ENCODE measurements around the gene NUP205. TPM values are rescaled to one million over a fixed set of nuclear protein-coding genes. Genes with fewer than 3 reads are reported as not detected.

Gene NUP205
- total RNA-seq, 2 experiments from 2014 or later, result 50.6 to 54.7 TPM

GRCh38 chr7:135602304-135602703 lies 44.6 kb downstream of the NUP205 start:
- Mint-ChIP-seq H3K27ac (no peak overlapping the region), H3K9me3 (no peaks in the 10 kb centered on the region)
- POLR2A ChIA-PET, result no interaction called here

GRCh38 chr7:135616136-135616535 lies 58.4 kb downstream of the NUP205 start:
- no peak overlapping the region for H3K27ac ChIP-seq (ENCODE audit: low read depth in 1 of 2, low read length in 2 of 2)
- H3K4me3 ChIP-seq (ENCODE audit: low read length), result no peak overlapping the region
- intact Hi-C loops (cut with DNase I, micrococcal nuclease), result loop anchor here in 1 of 2 experiments (5.0 kb wide), 1 partner anchor 34 kb away; no protein-coding TSS in a partner anchor
- H3K9me3 Mint-ChIP-seq, result no peaks in the 10 kb centered on the region
- peaks cover 49% of the 10 kb centered on the region for H3K36me3 ChIP-seq (ENCODE audit: insufficient read depth, low read length)
- H3K4me3 Mint-ChIP-seq, result no peak overlapping the region
- H3K27me3 Mint-ChIP-seq, result no peaks in the 10 kb centered on the region
- H3K9me3 ChIP-seq (ENCODE audit: control insufficient read depth in 1 of 2, insufficient read depth in 1 of 2, low read length in 2 of 2), result no peaks in the 10 kb centered on the region
- no peaks in the 10 kb centered on the region for H3K4me1 ChIP-seq (ENCODE audit: insufficient read depth, low read length)
- no peak for TF ChIP-seq CTCF (IDR thresholded peaks at IDR 0.05)
- H3K4me1 Mint-ChIP-seq (ENCODE audit: low read depth), result no peaks in the 10 kb centered on the region
- H3K36me3 Mint-ChIP-seq (ENCODE audit: low read depth), result peaks cover 84% of the 10 kb centered on the region
- no peaks in the 10 kb centered on the region for H3K27me3 ChIP-seq (ENCODE audit: control insufficient read depth in 1 of 2, insufficient read depth in 2 of 2, low read length in 2 of 2)
- ChIA-PET CTCF (no interaction called here), POLR2A (no interaction called here)
- no peak for ATAC-seq (ENCODE audit: poor library complexity)
- no peak for DNase-seq
- H3K27ac Mint-ChIP-seq, result no peak overlapping the region

More at GRCh38 chr7:135602304-135602703, 44.6 kb downstream of the NUP205 start:
- H3K36me3 Mint-ChIP-seq (ENCODE audit: low read depth), result peaks cover 93% of the 10 kb centered on the region
- Histone ChIP-seq H3K27ac (ENCODE audit: low read depth in 1 of 2, low read length in 2 of 2) (no peak overlapping the region), H3K36me3 (ENCODE audit: insufficient read depth, low read length) (peaks cover 74% of the 10 kb centered on the region), H3K9me3 (ENCODE audit: control insufficient read depth in 1 of 2, insufficient read depth in 1 of 2, low read length in 2 of 2) (no peaks in the 10 kb centered on the region), H3K4me1 (ENCODE audit: insufficient read depth, low read length) (no peaks in the 10 kb centered on the region), H3K27me3 (ENCODE audit: control insufficient read depth in 1 of 2, insufficient read depth in 2 of 2, low read length in 2 of 2) (no peaks in the 10 kb centered on the region), H3K4me3 (ENCODE audit: low read length) (no peak overlapping the region)
- H3K4me1 Mint-ChIP-seq (ENCODE audit: low read depth), result no peaks in the 10 kb centered on the region
- DNase-seq (no peak), ATAC-seq (ENCODE audit: poor library complexity) (no peak)
- H3K27me3 Mint-ChIP-seq, result no peaks in the 10 kb centered on the region
- intact Hi-C loops (cut with DNase I, micrococcal nuclease), result no loop called here
- no peak overlapping the region for H3K4me3 Mint-ChIP-seq
- no peak for TF ChIP-seq CTCF (IDR thresholded peaks at IDR 0.05)
- CTCF ChIA-PET, result no interaction called here

GRCh38 chr7:135617781-135618180 lies 60.1 kb downstream of the NUP205 start:
- no peak for TF ChIP-seq CTCF (IDR thresholded peaks at IDR 0.05)
- ATAC-seq (ENCODE audit: poor library complexity) (no peak), DNase-seq (no peak)
- Mint-ChIP-seq H3K36me3 (ENCODE audit: low read depth) (peaks cover 76% of the 10 kb centered on the region), H3K4me3 (no peak overlapping the region), H3K9me3 (no peaks in the 10 kb centered on the region), H3K27ac (no peak overlapping the region), H3K4me1 (ENCODE audit: low read depth) (no peaks in the 10 kb centered on the region), H3K27me3 (no peaks in the 10 kb centered on the region)
- Histone ChIP-seq H3K4me3 (ENCODE audit: low read length) (no peak overlapping the region), H3K27ac (ENCODE audit: low read depth in 1 of 2, low read length in 2 of 2) (no peak overlapping the region), H3K4me1 (ENCODE audit: insufficient read depth, low read length) (no peaks in the 10 kb centered on the region), H3K27me3 (ENCODE audit: control insufficient read depth in 1 of 2, insufficient read depth in 2 of 2, low read length in 2 of 2) (no peaks in the 10 kb centered on the region), H3K9me3 (ENCODE audit: control insufficient read depth in 1 of 2, insufficient read depth in 1 of 2, low read length in 2 of 2) (no peaks in the 10 kb centered on the region), H3K36me3 (ENCODE audit: insufficient read depth, low read length) (peaks cover 50% of the 10 kb centered on the region)
- CTCF ChIA-PET, result no interaction called here
- POLR2A ChIA-PET, result no interaction called here
- intact Hi-C loops (cut with DNase I, micrococcal nuclease), result loop anchor here in 1 of 2 experiments (5.0 kb wide), 1 partner anchor 35 kb away; no protein-coding TSS in a partner anchor
